NCI-H2107 treated with DMSO at 0.1 percent for 48 hours (cell line): ENCODE measurements around the gene MGMT.

Source experiments
- DNase-seq: peaks from one replicate; lab custom pipeline; 2025; ENCODE audit not compliant: unreplicated experiment; lab: John Stamatoyannopoulos, UW

Gene MGMT

DNA sequence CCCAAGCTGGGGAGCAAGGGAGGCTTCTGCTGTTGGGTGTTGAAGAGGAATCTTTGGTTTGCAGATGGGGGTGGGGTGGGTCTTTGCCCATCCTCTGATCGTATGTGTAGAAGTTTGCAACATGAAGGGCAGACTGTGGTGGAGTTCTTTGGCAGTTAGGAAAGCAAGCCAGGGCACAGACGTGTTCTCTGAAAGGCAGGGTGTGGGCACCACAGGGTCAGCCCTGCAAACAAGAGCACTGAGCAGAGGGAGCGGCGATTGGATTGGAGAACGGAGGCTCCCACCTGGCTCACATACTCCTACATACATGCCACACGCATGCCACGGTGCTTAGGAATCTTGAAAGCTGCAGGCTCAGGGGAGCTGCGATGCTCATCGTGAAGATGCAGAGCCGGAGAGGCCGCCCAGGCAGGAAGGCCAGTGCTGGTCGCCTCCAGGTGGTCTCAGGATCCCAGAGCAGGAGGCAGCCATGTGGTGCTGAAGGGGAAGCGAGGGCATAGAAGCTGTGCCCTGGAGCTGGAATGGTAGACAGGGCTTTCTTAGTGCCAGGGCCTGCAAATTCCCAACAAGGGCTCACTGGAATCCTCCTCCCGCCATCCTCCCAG is 149.0 kb downstream of the MGMT start:
- no peak for DNase-seq

DNA sequence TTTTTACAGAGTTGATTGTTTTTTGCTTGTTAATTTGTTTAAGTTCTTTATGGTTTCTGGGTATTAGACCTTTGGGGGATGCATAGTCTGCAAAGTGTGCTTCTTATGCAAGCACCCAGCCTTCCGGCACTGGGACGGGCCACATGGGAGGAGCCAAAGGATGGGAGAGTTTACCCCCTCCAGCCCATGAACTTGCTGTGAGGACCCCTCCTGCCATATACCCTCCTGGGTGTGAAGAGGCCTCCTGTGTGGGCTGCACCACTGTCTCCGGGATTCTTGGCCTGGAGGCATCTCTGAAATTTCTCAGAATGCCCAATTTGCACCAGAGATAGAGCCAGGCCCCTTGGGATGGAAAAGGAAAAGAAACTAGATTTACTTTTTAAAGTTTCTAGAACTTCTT is 150.7 kb downstream of the MGMT start:
- DNase-seq = no peak

DNA sequence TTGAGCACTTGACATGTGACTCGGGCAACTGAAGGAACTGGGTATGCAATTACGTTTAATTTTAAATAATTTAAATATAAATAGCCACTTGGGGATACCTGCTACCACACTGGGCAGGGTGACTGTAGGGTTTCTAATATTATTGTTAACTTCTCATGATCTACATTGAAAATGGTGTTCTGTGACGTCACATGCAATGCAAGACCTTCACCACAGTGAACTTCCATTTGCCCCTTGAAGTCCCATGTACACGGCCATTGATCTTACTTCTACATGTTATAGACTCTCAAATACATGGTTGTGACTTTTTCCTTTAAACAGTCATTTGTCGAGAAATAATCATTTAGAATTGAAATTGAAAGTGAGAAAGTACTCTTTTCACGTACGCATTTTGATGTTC is 154.0 kb downstream of the MGMT start:
- DNase-seq = no peak

DNA sequence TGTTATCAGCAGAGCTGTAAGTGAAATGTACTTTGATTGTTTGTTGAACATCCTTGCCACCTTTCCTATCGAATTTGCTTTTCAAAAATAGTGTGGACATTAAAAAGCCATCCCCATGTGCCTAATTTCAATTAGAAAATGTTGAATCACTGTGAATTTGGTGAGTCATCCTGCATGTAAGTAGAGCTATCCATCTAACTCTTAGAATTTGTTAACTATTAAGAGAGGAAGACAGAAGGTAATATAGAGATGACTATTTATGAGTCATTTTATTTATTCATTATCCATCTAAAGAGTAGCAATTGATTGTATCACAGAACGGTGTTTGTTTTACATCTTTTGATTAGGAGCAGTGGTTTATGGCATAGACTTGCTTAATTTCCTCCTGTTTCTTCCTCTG is 154.7 kb downstream of the MGMT start:
- DNase-seq = no peak

DNA sequence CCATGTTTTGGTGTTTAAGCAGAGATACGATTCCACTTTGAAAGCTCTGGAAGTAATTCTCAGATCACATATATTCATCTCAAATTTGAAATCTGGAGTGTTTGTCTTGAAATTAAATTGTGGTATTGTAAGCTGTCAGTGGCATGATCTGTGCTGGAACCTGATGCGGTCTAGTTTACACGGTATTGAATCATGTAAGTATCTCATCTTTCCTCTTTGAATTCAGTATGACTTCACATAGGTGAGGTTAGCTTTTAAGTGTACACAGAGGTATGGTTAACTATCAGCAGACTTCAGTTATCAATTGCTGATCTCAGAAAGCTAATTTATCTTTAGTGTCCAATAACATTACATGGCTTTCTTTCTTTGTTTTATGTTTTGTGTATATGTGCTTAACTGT is 155.2 kb downstream of the MGMT start:
- DNase-seq = no peak

DNA sequence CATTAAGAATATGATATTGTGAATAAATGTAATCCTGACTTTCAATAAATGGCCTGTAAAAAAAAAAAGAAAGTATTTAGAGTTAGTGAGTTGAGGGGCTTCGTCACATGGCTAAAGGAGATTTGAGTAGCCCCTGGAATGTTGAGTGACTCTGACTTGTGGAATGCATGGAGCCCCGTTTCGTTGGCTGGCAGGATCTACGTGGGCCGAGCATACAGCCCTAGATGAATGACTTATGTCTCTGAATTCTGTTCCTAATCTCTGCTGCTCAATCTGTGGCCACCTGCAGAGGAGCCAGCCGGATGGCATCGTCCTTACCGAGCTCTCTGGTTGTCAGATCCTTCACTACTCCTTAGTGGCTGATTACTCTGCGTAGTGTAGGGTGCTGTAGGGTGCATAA is 155.7 kb downstream of the MGMT start:
- DNase-seq = no peak

DNA sequence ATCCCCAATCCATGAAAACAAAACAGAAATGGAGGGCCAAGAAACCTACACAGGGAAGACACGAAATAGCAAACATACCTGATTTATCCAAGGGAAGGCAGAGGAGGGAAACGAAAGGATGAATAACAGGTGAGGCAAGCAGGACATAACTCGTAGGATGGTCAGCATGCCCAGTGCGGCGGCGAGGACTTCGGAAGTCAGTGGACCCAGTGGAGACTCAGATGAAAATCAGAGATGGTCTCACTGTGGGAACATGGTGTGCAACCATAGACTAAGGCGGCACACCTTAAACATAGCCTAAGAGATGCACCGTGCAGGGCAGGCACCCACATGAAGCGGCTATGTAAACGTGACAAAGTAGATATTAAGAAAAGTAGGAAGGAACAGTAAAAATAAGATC is 157.5 kb downstream of the MGMT start:
- no peak for DNase-seq

DNA sequence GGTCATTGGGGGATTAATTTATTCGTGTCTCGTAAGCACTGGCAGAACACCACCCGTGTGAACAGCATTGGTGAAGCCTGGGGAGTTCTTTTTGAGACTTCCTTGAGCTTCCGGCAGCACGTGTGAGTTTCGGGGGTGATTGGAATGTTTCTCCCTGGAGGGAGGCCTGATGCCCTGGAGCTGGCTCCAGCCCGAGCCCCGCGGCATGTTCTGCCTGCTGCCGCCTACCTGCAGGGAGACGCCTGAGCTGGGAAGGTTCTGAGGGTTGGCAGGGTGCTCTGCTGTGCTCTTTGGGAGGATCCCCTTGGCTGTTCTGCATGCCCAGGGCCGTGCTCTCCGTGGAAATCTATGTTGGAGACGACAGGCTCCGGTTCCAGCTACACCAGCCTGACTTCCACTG is 159.3 kb downstream of the MGMT start:
- no peak for DNase-seq

DNA sequence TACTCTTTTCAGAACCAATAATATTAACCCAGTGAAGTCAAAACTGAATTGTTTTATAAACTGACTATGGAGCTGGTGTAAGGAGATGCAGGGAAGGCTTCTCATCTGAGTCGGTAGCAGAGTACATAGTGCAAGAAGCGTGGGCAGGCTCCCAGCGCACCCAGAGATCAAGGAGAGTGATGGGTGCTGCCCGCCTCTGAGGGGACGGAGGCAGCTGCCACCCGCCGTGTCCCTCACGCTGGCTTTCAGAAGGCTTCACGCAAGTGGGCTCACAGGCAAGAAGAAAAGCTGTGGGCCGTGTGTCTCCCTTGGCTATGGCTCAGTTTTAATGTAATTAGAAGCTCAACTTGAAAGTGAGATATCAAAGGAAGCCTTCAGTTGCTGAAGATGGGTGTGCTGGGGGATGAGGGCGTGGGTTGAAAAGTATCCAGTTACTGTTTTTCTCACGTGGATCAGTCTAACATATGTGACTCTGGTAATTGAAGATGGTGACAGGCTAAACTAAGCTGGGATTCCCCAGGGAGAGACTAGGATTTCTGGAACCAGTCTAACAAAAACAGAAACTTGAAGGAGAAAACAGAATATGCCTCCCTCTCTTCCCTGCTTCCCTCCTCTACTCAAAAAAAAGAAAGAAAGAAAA is 159.9 kb downstream of the MGMT start:
- DNase-seq = no peak

DNA sequence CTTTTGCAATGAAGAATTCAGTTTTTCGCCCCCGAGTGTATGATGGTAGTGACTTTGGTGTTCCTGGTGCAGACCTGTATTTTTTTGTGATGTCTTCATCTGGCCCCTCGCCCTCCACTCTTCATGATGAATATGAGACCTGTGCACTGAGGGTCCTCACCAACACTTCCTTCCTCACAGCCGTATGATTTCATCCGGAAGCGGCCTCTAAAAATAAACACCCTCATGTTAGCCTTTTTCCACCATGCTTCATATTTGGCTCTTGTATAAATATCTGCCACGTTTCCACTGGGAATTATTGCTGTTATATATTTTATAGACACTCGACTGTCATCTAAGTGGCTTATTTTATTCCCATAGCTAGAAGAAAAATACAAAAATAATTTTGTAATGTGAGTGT is 160.4 kb downstream of the MGMT start:
- DNase-seq = no peak

DNA sequence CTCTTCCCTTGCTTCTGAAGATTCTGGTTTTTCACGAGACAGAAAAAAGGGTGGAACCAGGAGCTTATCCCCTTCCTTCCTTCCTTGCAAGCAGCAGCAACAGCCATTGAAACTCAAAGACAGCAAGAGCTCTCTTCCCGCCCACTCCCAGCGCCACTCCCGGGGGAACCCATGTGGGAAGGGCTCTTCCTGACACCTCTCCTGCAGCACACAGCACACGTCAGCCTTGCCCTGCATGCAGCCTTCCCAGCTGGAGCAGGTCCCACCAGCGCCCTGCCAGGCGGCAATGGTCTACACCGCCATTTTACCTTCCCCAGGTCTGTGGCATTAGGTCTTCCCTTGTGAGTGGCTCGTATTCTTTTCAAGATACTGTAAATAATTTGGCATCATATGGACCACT is 161.8 kb downstream of the MGMT start:
- DNase-seq = no peak

DNA sequence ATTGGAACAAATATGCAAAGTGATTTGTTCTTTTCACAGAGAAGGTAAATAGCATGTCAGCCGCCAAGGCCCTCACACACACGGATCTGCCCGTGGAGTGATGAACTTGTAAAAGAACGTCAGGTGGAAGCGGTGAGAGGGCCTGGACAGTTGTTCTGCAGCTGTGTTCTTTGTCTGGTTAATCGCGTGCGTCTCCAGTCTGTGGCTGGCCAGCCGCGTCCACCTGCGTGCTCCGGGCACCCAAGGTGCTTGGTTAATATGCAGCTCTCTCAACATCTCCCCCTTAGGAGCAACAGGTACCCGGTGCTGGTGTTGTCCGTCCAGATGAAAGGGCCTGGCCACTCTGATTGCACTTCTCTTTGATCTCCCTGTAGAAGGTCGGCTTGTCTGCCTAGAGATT is 162.9 kb downstream of the MGMT start:
- no peak for DNase-seq

DNA sequence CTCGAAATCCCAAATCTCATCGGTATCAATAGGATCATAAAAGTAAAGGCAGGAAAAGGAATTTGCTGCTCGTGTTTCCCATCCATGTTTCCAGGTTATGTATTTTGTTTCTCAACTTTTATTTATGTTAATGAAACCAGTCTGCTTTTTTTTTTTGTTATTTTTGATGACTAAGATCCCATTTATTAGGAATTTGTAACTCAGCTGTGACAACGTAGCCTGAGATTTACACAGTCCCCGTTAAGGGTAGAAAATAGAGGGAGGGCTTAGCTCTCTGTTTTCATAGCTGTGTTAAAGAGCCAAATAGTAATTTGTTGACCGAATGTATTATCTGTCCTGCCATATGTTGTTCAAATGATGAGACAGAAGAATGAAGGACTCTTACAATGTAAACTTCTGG is 164.0 kb downstream of the MGMT start:
- no peak for DNase-seq

DNA sequence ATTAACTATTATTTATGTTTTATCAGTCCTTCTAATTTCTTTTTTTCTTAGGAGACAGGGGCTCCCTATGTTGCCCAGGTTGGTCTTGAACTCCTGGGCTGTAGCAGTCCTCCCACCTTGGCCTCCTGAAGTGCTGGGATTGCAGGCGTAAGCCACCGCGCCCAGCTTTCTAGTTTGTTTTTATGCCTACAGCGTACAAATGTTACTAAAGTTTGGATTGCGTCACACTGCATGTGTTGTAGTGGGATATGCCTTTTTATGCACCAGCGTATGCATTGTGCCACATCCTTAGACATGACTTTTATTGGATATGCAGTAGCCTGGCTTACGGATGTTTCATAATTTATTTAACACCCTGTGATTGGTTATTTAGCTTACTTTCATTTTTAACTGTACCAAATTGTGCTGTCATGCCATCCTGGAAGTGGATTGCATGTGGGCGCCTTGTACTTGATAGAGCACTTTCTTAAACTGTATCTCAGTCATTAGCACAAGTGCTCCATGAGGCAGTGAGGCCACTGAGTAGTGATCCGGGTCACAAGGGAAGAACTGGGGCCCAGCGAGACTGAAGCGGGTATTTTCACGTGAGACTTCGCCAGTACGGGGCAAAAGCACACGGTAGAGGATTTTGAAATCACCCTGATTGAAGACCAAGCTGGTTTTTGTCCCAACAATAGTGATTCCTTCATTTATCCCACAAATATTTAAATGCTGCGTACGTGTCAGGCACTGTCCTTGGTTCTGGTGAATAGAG is 165.0 kb downstream of the MGMT start:
- no peak for DNase-seq

DNA sequence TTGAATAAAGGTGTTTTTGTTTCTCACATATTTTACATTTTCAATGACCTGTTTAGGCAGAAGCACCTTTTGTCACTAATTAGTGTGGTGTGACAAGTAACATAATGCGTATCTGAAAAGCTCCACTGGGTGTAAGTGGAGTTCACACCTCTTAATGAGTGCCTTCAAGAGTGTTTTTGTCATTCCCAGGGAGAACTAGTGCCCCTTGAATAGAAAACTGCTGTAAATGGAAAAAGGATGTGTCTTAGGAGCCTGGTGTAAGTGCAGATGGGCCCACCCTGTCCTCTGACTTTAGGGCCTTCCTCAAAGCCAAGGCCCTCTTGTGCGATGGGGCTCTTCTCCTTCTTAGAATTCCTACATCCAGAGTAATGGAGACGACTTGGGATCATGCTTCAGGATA is 170.0 kb downstream of the MGMT start:
- no peak for DNase-seq

DNA sequence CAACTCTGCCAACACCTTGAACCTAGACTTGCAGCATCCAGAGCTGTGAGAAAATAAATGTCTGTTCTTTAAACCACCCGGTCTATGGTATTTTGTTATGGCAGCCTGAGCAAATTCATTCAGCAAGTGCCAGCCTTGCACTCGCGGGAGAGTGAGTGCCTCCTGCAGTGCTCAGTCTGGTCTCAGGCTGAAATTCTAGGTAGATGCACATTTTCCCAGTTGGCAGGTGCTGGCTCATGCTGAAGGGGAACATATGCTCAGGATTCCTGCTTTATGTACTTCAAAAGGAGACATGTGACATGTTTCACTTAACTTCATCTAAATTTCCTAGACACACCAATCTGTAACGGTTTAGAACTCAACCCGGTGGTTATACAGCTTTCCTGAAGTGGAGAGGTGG is 170.8 kb downstream of the MGMT start:
- no peak for DNase-seq

DNA sequence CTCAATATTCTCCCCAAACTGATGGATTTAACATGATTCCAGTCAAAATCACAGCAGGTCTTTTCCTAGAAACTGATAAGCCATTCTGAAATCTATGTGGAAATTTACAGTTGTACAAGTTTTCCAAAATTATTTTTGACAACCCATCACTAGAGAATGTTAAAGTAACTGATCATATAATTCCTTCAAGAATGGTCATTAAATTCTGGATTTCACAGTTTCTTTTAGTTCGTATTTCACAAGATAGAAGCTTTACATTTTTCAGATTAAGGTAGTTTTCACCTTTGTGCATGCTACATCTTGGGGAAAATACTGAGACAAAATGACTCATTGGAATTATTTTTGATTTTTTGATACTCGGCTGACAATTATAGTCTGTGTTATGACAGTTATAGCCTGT is 174.3 kb downstream of the MGMT start:
- DNase-seq = no peak

DNA sequence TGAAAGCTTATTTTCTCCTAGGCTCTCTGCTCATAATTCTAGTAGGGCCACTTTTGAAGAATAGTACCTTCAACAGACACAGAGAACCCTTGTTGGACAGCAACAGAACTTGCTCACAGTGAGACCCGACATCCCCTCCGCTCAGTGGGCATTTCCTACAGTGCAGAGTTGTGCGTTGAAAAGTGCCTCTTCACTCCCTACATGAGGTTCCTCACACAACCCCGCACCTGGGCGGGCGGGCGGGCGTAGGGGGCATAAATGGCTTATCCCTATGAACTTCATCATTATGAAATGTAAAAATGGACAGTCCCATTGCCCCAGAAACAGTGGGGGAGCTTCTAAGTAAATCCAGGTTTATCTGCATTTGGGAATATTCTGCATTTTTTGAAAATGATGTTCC is 174.9 kb downstream of the MGMT start:
- DNase-seq = no peak

DNA sequence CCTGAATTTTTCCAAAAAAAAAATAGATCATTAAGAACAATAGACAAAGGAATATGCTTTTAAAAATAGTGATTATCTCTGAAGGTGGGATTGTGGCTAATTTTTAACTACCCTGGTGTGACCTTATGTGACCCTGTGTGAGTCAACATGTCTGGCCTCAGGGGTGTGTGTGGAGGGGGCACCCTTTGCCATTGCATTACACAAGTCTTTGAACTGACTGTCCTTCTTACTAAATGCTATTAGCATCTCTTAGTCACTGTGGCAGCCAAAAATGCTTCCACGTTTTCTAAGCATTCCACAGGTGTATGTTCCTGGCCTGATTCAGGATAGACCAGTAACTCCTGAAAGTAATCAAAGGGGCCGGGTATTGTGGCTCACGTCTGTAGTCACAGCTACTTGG is 175.4 kb downstream of the MGMT start:
- no peak for DNase-seq

DNA sequence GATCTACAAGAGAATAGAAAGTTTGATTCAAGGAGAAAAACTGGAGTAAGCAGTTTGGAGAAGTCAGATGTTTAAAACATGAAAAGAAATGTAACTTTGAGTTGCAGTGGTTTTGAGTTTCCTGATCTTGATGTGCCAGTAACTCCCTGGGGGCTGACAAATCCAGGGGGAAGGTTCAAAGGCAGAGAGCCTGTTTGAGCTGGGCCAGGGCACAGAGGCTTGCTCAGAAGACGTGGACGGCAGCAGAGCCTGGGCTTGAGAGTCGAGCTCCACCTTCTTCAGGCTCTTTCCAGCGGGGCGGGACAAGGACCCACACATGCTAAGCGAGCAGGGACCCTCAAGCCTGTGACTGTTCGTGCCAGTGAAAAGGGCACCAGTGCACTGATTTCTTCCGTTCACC is 176.2 kb downstream of the MGMT start:
- DNase-seq = no peak

DNA sequence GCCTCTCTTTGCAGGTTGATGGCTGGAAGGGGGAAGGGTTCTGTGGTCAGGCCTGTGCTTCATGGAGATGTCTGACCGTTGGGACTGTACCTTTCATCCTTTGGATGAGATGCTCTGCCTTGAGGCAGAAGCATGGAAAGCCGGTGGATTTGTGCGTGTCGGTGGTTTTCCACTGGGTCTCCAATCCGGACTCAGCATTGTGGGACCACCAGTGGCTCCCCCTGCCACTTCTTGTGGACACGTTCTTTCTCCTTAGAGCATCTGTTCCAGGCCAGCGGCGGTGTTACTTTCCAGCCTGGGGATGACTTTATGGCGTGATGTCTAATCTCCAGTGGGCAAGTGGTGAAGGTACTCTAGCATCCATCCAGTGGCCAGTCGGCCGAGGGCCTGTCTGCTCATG is 178.4 kb downstream of the MGMT start:
- DNase-seq = no peak

DNA sequence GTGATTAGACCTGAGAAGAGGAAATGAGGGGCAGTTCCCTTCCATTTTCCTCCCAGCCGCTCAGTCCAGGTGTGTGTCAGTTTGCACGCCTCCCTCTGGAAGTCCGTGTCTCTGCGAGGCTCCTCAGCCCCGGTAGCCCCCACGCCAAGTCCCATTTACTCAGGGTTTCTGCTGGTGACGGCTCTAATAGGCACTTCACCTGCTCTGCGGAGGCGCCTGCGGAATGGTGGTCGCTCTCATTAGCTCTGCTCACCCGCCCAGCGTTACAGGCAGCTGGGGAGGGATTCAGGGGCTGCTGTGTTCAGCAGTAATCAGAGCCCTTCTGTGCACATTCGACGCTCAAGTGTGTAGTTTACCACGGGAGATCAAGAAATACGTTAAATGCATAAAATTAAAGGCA is 179.9 kb downstream of the MGMT start:
- no peak for DNase-seq

DNA sequence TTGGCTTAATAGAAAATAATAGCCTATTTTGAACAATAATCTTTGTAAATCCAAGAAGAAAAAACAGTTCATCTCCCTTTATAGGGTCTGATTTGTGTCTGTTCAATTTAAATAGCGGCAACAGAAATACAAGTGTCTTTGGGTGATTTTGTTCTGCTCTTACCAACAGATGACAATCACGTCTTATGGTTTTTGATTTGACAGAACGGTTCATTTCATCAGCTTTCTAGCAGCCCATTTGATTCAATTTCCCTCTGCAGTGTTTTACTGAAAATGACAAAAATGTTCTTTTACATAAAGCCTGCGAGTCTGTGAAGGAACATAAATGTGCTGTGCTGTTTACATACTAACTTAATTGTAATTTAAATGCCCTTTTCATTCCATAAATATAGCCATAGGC is 180.5 kb downstream of the MGMT start:
- DNase-seq = no peak
